ENCODE results near the gene JDP2.

JDP2 gene

GRCh38 chr14:75395862-75396261 is 32.0 kb upstream of the JDP2 start:
- TF ChIP-seq JUND (IDR thresholded peaks at IDR 0.05; ENCODE audit: low read depth) = no peak
- in situ Hi-C loops (cut with HindIII; ENCODE audit: low pct_unique_long_range_greater_than_20kb, low sequenced_read_pairs) = no loop called here
- no peak for DNase-seq (ENCODE audit: low read depth in 1 of 2, low spot score in 1 of 2)

DNA sequence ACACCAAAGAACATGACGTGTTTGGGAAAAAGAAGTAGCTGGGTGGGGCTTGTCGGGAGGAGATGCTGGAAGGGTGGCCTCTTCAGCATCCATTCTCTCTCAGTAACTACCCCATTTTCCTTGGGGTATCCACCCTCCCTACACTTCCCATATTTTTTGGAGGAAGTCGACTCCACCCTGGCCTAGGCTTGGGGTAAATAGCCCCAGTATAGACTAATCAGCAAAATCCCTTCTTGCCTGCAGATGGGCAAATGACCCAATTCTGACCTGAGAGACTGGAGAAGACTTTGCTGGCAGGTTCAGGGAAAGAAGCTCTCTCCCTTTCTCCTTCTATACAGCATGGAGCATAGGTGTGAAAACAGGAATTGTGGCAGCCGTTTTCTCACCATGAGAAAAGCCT is 28.5 kb upstream of the JDP2 start:
- TF ChIP-seq JUND (IDR thresholded peaks at IDR 0.05; ENCODE audit: low read depth) = no peak
- no peak for DNase-seq (ENCODE audit: low read depth in 1 of 2, low spot score in 1 of 2)
- in situ Hi-C loops (cut with HindIII; ENCODE audit: low pct_unique_long_range_greater_than_20kb, low sequenced_read_pairs) = no loop called here

GRCh38 chr14:75399843-75400775 is 27.7 kb upstream of the JDP2 start:
- DNase-seq (ENCODE audit: low read depth in 1 of 2, low spot score in 1 of 2) = peak; percentile 58 to 92
- TF ChIP-seq JUND (IDR thresholded peaks at IDR 0.05; ENCODE audit: low read depth) = no peak
- in situ Hi-C loops (cut with HindIII; ENCODE audit: low pct_unique_long_range_greater_than_20kb, low sequenced_read_pairs) = no loop called here

- no peak for TF ChIP-seq JUND (IDR thresholded peaks at IDR 0.05; ENCODE audit: low read depth)
- in situ Hi-C loops (cut with HindIII; ENCODE audit: low pct_unique_long_range_greater_than_20kb, low sequenced_read_pairs) = no loop called here
- no peak for DNase-seq (ENCODE audit: low read depth in 1 of 2, low spot score in 1 of 2)
These were observed 26.5 kb upstream of the JDP2 start for GRCh38 chr14:75401361-75401760.

DNA sequence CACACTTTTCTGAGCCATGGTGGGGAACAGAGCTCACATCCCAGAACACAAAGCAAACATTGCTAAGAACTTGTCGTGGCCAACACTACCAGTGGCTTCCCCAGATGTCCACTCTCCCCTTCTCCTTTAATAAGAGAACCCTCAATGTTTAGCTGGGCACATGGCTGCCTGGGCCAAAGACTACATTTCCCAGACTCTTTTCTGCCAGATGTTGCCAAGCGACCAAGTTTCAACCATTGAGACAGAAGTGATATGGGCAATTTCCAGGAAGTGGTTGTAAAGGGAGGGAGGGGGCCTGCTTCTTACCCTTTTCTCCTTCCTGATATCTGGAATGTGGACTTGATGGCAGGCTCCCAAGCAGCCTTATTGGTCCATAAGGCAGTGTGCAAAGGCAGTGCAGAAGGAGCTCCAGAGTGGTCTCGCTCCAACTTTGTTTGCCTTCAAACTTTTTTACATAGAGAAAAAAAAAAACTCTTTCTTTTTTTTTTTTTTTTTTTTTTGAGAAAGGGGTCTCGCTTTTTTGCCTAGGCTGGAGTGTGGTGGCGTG is 24.9 kb upstream of the JDP2 start:
- no peak for DNase-seq (ENCODE audit: low read depth in 1 of 2, low spot score in 1 of 2)
- in situ Hi-C loops (cut with HindIII; ENCODE audit: low pct_unique_long_range_greater_than_20kb, low sequenced_read_pairs) = no loop called here
- TF ChIP-seq JUND (IDR thresholded peaks at IDR 0.05; ENCODE audit: low read depth) = no peak

DNA sequence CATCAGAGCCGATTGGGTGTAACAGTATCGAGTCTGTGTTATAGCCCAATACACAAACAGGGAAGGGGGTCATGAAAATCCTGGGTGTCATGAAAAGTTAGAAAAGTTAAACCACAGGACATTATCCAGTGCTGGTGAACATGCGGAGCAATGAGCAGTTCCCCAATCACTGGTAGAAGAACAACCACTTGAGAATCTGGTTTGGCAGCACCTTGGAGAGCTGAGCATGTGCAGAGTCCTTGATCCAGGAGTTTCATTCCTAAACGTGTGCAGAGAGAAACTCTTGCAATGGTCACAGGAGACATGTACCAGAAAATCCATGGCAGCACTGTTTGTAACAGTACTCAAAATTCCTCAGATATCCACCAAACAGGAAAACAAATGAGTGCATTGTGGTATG is 23.0 kb upstream of the JDP2 start:
- in situ Hi-C loops (cut with HindIII; ENCODE audit: low pct_unique_long_range_greater_than_20kb, low sequenced_read_pairs) = no loop called here
- peak; percentile 46 to 74 for DNase-seq (ENCODE audit: low read depth in 1 of 2, low spot score in 1 of 2)
- TF ChIP-seq JUND (IDR thresholded peaks at IDR 0.05; ENCODE audit: low read depth) = no peak

DNA sequence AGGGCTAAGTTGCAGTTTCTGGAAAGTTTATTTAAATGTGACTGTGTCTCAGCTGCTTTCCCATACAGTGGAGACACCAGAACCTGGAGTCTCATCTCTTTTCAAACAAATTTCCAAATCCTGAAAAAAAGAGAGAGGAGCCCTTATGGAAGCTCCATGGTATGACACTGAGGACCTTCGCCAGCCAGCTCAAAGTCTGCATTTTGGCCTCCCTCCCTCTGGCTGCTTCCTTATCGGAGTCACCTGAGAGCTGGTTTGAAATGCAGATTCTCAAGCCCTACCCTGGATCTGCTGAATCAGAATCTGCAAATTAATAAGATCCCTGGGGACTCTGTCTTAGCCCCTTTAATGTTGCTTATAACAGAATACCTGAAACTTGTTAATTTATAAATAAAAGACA is 21.7 kb upstream of the JDP2 start:
- no peak for DNase-seq (ENCODE audit: low read depth in 1 of 2, low spot score in 1 of 2)
- no peak for TF ChIP-seq JUND (IDR thresholded peaks at IDR 0.05; ENCODE audit: low read depth)
- in situ Hi-C loops (cut with HindIII; ENCODE audit: low pct_unique_long_range_greater_than_20kb, low sequenced_read_pairs) = no loop called here

DNA sequence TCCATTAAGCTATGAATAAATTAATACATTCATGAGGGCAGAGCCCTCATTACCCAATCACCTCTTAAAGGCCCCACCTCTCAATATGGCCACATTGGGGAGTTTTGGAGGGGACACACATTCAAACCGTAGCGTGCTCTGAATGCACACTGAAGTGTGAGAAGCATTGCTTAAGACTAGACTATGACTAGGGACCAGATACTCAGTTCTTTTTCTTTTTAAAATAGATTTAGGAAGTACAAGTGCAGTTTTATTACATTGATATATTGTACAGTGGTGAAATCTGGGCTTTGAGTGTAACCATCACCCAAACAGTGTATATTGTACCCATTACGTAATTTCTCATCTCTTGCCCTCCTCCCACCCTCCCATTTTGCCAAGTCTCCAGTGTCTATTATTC is 21.0 kb upstream of the JDP2 start:
- no peak for TF ChIP-seq JUND (IDR thresholded peaks at IDR 0.05; ENCODE audit: low read depth)
- DNase-seq (ENCODE audit: low read depth in 1 of 2, low spot score in 1 of 2) = no peak
- in situ Hi-C loops (cut with HindIII; ENCODE audit: low pct_unique_long_range_greater_than_20kb, low sequenced_read_pairs) = no loop called here

GRCh38 chr14:75409316-75410205 is 18.3 kb upstream of the JDP2 start:
- in situ Hi-C loops (cut with HindIII; ENCODE audit: low pct_unique_long_range_greater_than_20kb, low sequenced_read_pairs) = no loop called here
- no peak for DNase-seq (ENCODE audit: low read depth in 1 of 2, low spot score in 1 of 2)
- no peak for TF ChIP-seq JUND (IDR thresholded peaks at IDR 0.05; ENCODE audit: low read depth)

- no peak for DNase-seq (ENCODE audit: low read depth in 1 of 2, low spot score in 1 of 2)
- TF ChIP-seq JUND (IDR thresholded peaks at IDR 0.05; ENCODE audit: low read depth) = no peak
- in situ Hi-C loops (cut with HindIII; ENCODE audit: low pct_unique_long_range_greater_than_20kb, low sequenced_read_pairs) = no loop called here
These were observed 16.6 kb upstream of the JDP2 start for GRCh38 chr14:75411214-75411540.

DNA sequence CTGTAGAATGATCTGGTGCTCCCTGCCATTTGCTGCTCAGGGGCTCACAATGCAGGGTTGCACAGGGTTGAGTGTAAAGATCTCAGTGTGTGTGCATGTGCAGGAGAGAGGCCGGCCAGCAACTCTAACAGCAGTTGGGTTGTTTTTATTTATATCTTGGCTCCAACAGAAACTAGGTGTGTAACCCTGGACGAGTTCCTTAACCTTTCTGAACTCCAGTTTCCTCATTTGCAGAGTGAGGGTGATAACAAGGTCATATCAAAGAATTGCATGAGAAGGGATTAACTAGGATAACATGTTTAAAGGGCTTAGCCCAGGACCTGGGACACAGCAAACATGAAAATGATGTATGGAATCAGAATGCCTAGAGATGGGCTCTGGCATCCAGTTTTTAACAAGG is 14.8 kb upstream of the JDP2 start:
- in situ Hi-C loops (cut with HindIII; ENCODE audit: low pct_unique_long_range_greater_than_20kb, low sequenced_read_pairs) = no loop called here
- no peak for TF ChIP-seq JUND (IDR thresholded peaks at IDR 0.05; ENCODE audit: low read depth)
- no peak for DNase-seq (ENCODE audit: low read depth in 1 of 2, low spot score in 1 of 2)

GRCh38 chr14:75417674-75418073 is 10.1 kb upstream of the JDP2 start:
- TF ChIP-seq JUND (IDR thresholded peaks at IDR 0.05; ENCODE audit: low read depth) = no peak
- no peak for DNase-seq (ENCODE audit: low read depth in 1 of 2, low spot score in 1 of 2)
- in situ Hi-C loops (cut with HindIII; ENCODE audit: low pct_unique_long_range_greater_than_20kb, low sequenced_read_pairs) = no loop called here

Data from T47D (cell line).